ENCODE results near the gene FAIM2.
A peak's percentile ranks its signal among the peaks of the same experiment; 100 is the strongest.
"Not testable (repeated sequence)": the region's sequence is repeated elsewhere in the genome, so short reads cannot be mapped to it uniquely, and the experiment has no call there.

FAIM2 gene

GRCh38 chr12:49879065-49879464 lies 24.6 kb downstream of the FAIM2 start:
- not testable (repeated sequence) for DNase-seq (ENCODE audit: low read depth in 2 of 2)

- DNase-seq (ENCODE audit: low read depth in 2 of 2), result no peak
Measured at GRCh38 chr12:49878021-49878420, 25.7 kb downstream of the FAIM2 start.

GRCh38 chr12:49877066-49877465 lies 26.6 kb downstream of the FAIM2 start:
- no peak for DNase-seq (ENCODE audit: low read depth in 2 of 2)

- no peak for DNase-seq (ENCODE audit: low read depth in 2 of 2)
Measured at GRCh38 chr12:49876070-49876469, 27.6 kb downstream of the FAIM2 start.

- no peak for DNase-seq (ENCODE audit: low read depth in 2 of 2)
Measured at GRCh38 chr12:49875115-49875720, 28.5 kb downstream of the FAIM2 start.

GRCh38 chr12:49874142-49874897 lies 29.4 kb downstream of the FAIM2 start:
- DNase-seq (ENCODE audit: low read depth in 2 of 2), result no peak

- no peak for DNase-seq (ENCODE audit: low read depth in 2 of 2)
Measured at GRCh38 chr12:49873361-49873934, 30.3 kb downstream of the FAIM2 start.

- no peak for DNase-seq (ENCODE audit: low read depth in 2 of 2)
Measured at GRCh38 chr12:49872781-49873181, 30.9 kb downstream of the FAIM2 start.

GRCh38 chr12:49872381-49872780 lies 31.3 kb downstream of the FAIM2 start:
- DNase-seq (ENCODE audit: low read depth in 2 of 2), result no peak

- not testable (repeated sequence) for DNase-seq (ENCODE audit: low read depth in 2 of 2)
Measured at GRCh38 chr12:49871811-49872251, 31.9 kb downstream of the FAIM2 start.

- no peak for DNase-seq (ENCODE audit: low read depth in 2 of 2)
Measured at GRCh38 chr12:49871263-49871561, 32.5 kb downstream of the FAIM2 start.

- no peak for DNase-seq (ENCODE audit: low read depth in 2 of 2)
Measured at GRCh38 chr12:49870501-49871262, 33.0 kb downstream of the FAIM2 start.

- DNase-seq (ENCODE audit: low read depth in 2 of 2), result no peak
Measured at GRCh38 chr12:49869816-49870500, 33.7 kb downstream of the FAIM2 start.

GRCh38 chr12:49868952-49869815 lies 34.5 kb downstream of the FAIM2 start:
- no peak for DNase-seq (ENCODE audit: low read depth in 2 of 2)

- no peak for DNase-seq (ENCODE audit: low read depth in 2 of 2)
Measured at GRCh38 chr12:49868449-49868848, 35.3 kb downstream of the FAIM2 start.

GRCh38 chr12:49867570-49868341 lies 35.9 kb downstream of the FAIM2 start:
- DNase-seq (ENCODE audit: low read depth in 2 of 2), result no peak

GRCh38 chr12:49866859-49867569 lies 36.7 kb downstream of the FAIM2 start:
- DNase-seq (ENCODE audit: low read depth in 2 of 2), result peak; percentile 68 to 72

- DNase-seq (ENCODE audit: low read depth in 2 of 2), result no peak
Measured at GRCh38 chr12:49865782-49866135, 37.9 kb downstream of the FAIM2 start.

GRCh38 chr12:49865109-49865781 lies 38.5 kb downstream of the FAIM2 start:
- DNase-seq (ENCODE audit: low read depth in 2 of 2), result no peak
